Ovary (tissue), 9 donors: ENCODE measurements around the gene DAAM1. TPM values are rescaled to one million over a fixed set of nuclear protein-coding genes. Genes with fewer than 3 reads are reported as not detected.

Source experiments
- DNase-seq, 5 donors: peaks; one replicate each; pipeline ENCODE4 v3.0.0-alpha.2; 2019 to 2020
- H3K27ac ChIP-seq, 2 donors: fragments of 200-600 bp; one replicate each; pipeline versions ENCODE4 v1.5.1 to v1.8.0; 2019 to 2022
- H3K27me3 ChIP-seq: fragments of 200-600 bp; one replicate; pipeline ENCODE4 v1.8.0; 2022
- H3K36me3 ChIP-seq: fragments of 200-600 bp; sonication (generic); one replicate; pipeline ENCODE4 v1.5.1; 2019
- H3K4me1 ChIP-seq: one replicate; pipeline ENCODE4 v1.8.1; 2013; ENCODE audit warnings: mild to moderate bottlenecking, moderate library complexity; ENCODE audit not compliant: insufficient read depth
- H3K4me3 ChIP-seq: fragments of 200-600 bp; sonication (generic); one replicate; pipeline ENCODE4 v1.5.1; 2017
- H3K9me3 ChIP-seq, 2 donors: fragments of 200-600 bp in 1 of 2; sonication (generic) in 1 of 2; one replicate each; pipeline versions ENCODE4 v1.5.1 to v1.8.1; 2013 to 2019; ENCODE audit warnings: mild to moderate bottlenecking in 1 of 2, moderate library complexity in 1 of 2
- CTCF ChIP-seq, 3 donors: fragments of 450-650 bp in 2 of 3; fragments of 200-600 bp in 1 of 3; IDR thresholded peaks; one replicate each; pipeline versions ENCODE4 v1.5.1 to v1.8.0; 2016 to 2022; ENCODE audit warnings: antibody characterized with exemption in 3 of 3, mild to moderate bottlenecking in 1 of 3
- EP300 ChIP-seq: sonication (generic); formaldehyde crosslinking; IDR thresholded peaks from one replicate; pipeline ENCODE4 v1.6.1; 2017; ENCODE audit warnings: antibody characterized with exemption
- POLR2A ChIP-seq: fragments of 450-650 bp; IDR thresholded peaks from one replicate; pipeline ENCODE4 v1.6.1; 2017; ENCODE audit warnings: antibody characterized with exemption, mild to moderate bottlenecking, moderate library complexity
- WGBS, 3 donors: extraction: QIAGEN DNeasy Blood & Tissue Kit in 1 of 3; methylation state at CpG; one replicate each; pipeline versions ENCODE4 v1.1.5 to v1.1.7; 2013 to 2017; 5-methylcytosine and 5-hydroxymethylcytosine counted together
- intact Hi-C, 4 donors: fragments of 100-400 bp; cut with DNase I; formaldehyde crosslinking; loops; one replicate each; pipeline versions ENCODE4 v1.11.0 to v1.15.1; 2022 to 2023
- polyA plus RNA-seq, 2 donors: library from polyadenylated mRNA; stranded (reverse); fragments of 200-250 nt in 1 of 2; fragments of 350-450 nt in 1 of 2; fragmentation: Illumina TruSeq in 1 of 2; extraction: RNeasy Lipid Tissue Mini Kit (QIAGEN cat#74804) in 1 of 2; gene quantifications; one replicate each; pipeline ENCODE4 v1.2.3, GENCODE V29; 2013 to 2014
- total RNA-seq, 7 donors: library from RNA; depleted of rRNA in 2 of 7; stranded (reverse); fragments of >200 nt in 2 of 7; fragmentation: NEBNext Ultra II Directional in 3 of 7; extraction: Animal tissue kit (Norgen Biotek cat#: 25700) in 3 of 7; gene quantifications; one replicate each; pipeline versions ENCODE4 v1.1.0 to v1.2.4, GENCODE V29; 2016 to 2023
- donor health status: DM: no; HTN: no; CAD: no; lungs with moderate emphysema.
- donor health status: DM: no; HTN: no; CAD: no.
- donor health status: Bipolar disorder and iron deficiency.
- donor health status: DM: yes; HTN: yes; CAD: no.
- donor health status: DM: no; HTN: no; CAD: no.
- donor health status: DM: yes; HTN: yes; CAD: no.

The DAAM1 gene
- total and polyA plus RNA-seq, 9 donors, result 19.0 to 83.3 (median 35.3) TPM

- 91 to 96% (median 96%) methylated on average over 3 of the region's 3 CpGs for WGBS, 3 donors
- Histone ChIP-seq H3K9me3 (no peaks in the 10 kb centered on the region), H3K4me3 (no peak overlapping the region), H3K36me3 (no peaks in the 10 kb centered on the region), H3K27me3 (no peaks in the 10 kb centered on the region), H3K27ac (no peak overlapping the region), H3K4me1 (no peaks in the 10 kb centered on the region)
- intact Hi-C loops, result no loop called here
- no peak for TF ChIP-seq CTCF (IDR thresholded peaks at IDR 0.05)
- no peak for TF ChIP-seq EP300
- TF ChIP-seq POLR2A, result no peak
- no peak for DNase-seq
These were observed 22.2 kb upstream of the DAAM1 start for GRCh38 chr14:59166258-59166657.

GRCh38 chr14:59175404-59175803 lies 13.1 kb upstream of the DAAM1 start:
- intact Hi-C loops, result no loop called here
- no peak overlapping the region for H3K27ac ChIP-seq
- no peaks in the 10 kb centered on the region for H3K27me3 ChIP-seq
- no peaks in the 10 kb centered on the region for H3K36me3 ChIP-seq
- 84 to 85% (median 85%) methylated on average over 3 of the region's 3 CpGs for WGBS, 3 donors
- H3K4me1 ChIP-seq, result no peaks in the 10 kb centered on the region
- TF ChIP-seq EP300 (no peak), POLR2A (no peak), CTCF (IDR thresholded peaks at IDR 0.05) (no peak)
- DNase-seq, result no peak
- no peak overlapping the region for H3K4me3 ChIP-seq
- no peaks in the 10 kb centered on the region for H3K9me3 ChIP-seq

- H3K4me3 ChIP-seq, result no peak overlapping the region
- no peak for DNase-seq
- no peaks in the 10 kb centered on the region for H3K36me3 ChIP-seq
- no peak overlapping the region for H3K27ac ChIP-seq
- no peaks in the 10 kb centered on the region for H3K9me3 ChIP-seq
- no peaks in the 10 kb centered on the region for H3K27me3 ChIP-seq
- TF ChIP-seq CTCF (IDR thresholded peaks at IDR 0.05), result no peak
- TF ChIP-seq POLR2A, result no peak
- no peak for TF ChIP-seq EP300
- intact Hi-C loops, result no loop called here
- H3K4me1 ChIP-seq, result no peaks in the 10 kb centered on the region
- 58 to 63% (median 62%) methylated on average over 1 of the region's 1 CpG for WGBS, 3 donors
These were observed 11.7 kb upstream of the DAAM1 start for GRCh38 chr14:59176765-59177164.

GRCh38 chr14:59177262-59177661 lies 11.2 kb upstream of the DAAM1 start:
- Histone ChIP-seq H3K27ac (no peak overlapping the region), H3K4me3 (no peak overlapping the region), H3K36me3 (no peaks in the 10 kb centered on the region), H3K4me1 (no peaks in the 10 kb centered on the region), H3K9me3 (no peaks in the 10 kb centered on the region), H3K27me3 (no peaks in the 10 kb centered on the region)
- intact Hi-C loops, result no loop called here
- TF ChIP-seq EP300 (no peak), POLR2A (no peak), CTCF (IDR thresholded peaks at IDR 0.05) (no peak)
- WGBS, 3 donors, result 86 to 96% (median 88%) methylated on average over 2 of the region's 2 CpGs
- no peak for DNase-seq
